Heart left ventricle (tissue), 16 donors: Measurements from ENCODE around the gene ADGRB3. TPM values are rescaled to one million over a fixed set of nuclear protein-coding genes. Genes with fewer than 3 reads are reported as not detected.
A peak's percentile ranks its signal among the peaks of the same experiment; 100 is the strongest.
"Not testable (repeated sequence)": the region's sequence is repeated elsewhere in the genome, so short reads cannot be mapped to it uniquely, and the experiment has no call there.

Experiments
- ATAC-seq, 4 donors: fragments of 200-7000 bp; cut with Tn5 transposase; one replicate each; pipeline ENCODE4 v1.9.1; 2020 to 2022; ENCODE audit warnings: moderate library complexity in 4 of 4, mild to moderate bottlenecking in 3 of 4, moderate number of reproducible peaks in 1 of 4
- DNase-seq, 5 donors: peaks; one replicate each; pipeline ENCODE4 v3.0.0-alpha.2; 2020
- H3K27ac ChIP-seq, 12 donors: fragments of 200-600 bp; sonication (generic) in 4 of 12; one replicate each; pipeline versions ENCODE4 v1.5.0 to v1.8.0; 2016 to 2022; ENCODE audit warnings: mild to moderate bottlenecking in 2 of 12
- H3K27me3 ChIP-seq, 9 donors: fragments of 200-600 bp; sonication (generic) in 2 of 9; one replicate each; pipeline versions ENCODE4 v1.5.1 to v1.8.0; 2016 to 2022; ENCODE audit warnings: mild to moderate bottlenecking in 3 of 9
- H3K36me3 ChIP-seq, 9 donors: fragments of 200-600 bp; sonication (generic) in 2 of 9; one replicate each; pipeline versions ENCODE4 v1.5.0 to v1.8.0; 2018 to 2022; ENCODE audit warnings: mild to moderate bottlenecking in 2 of 9
- H3K4me1 ChIP-seq, 12 donors: fragments of 200-600 bp; sonication (generic) in 4 of 12; one replicate each; pipeline versions ENCODE4 v1.5.0 to v1.8.0; 2016 to 2022; ENCODE audit warnings: mild to moderate bottlenecking in 3 of 12
- H3K4me3 ChIP-seq, 12 donors: fragments of 200-600 bp; sonication (generic) in 4 of 12; one replicate each; pipeline versions ENCODE4 v1.5.0 to v1.8.0; 2017 to 2022; ENCODE audit warnings: mild to moderate bottlenecking in 9 of 12, moderate library complexity in 4 of 12
- H3K9me3 ChIP-seq, 12 donors: fragments of 200-600 bp; sonication (generic) in 4 of 12; one replicate each; pipeline versions ENCODE4 v1.5.0 to v1.8.0; 2016 to 2022; ENCODE audit warnings: mild to moderate bottlenecking in 1 of 12
- CTCF ChIP-seq, 12 donors: fragments of 200-600 bp; sonication (generic) in 4 of 12; IDR thresholded peaks; one replicate each; pipeline versions ENCODE4 v1.5.0 to v1.8.0; 2018 to 2022; ENCODE audit warnings: antibody characterized with exemption in 12 of 12, mild to moderate bottlenecking in 5 of 12
- POLR2A ChIP-seq, 2 donors: fragments of 450-650 bp; IDR thresholded peaks; one replicate each; pipeline ENCODE4 v1.6.1; 2017; ENCODE audit warnings: antibody characterized with exemption in 2 of 2, mild to moderate bottlenecking in 2 of 2, moderate library complexity in 2 of 2
- WGBS, 4 donors: extraction: QIAGEN DNeasy Blood & Tissue Kit in 2 of 4; methylation state at CpG; one replicate each; pipeline versions ENCODE4 v1.1.5 to v1.1.7; 2013 to 2018; 5-methylcytosine and 5-hydroxymethylcytosine counted together
- intact Hi-C, 10 donors: fragments of 100-400 bp; cut with DNase I; formaldehyde crosslinking; loops; one replicate each; pipeline versions ENCODE4 v1.11.1 to v1.14.2; 2022
- polyA plus RNA-seq, 2 donors: library from polyadenylated mRNA; stranded (reverse); fragments of 200-250 nt; gene quantifications; one replicate each; pipeline ENCODE4 v1.2.3, GENCODE V29; 2013
- total RNA-seq, 9 donors: library from RNA; depleted of rRNA in 2 of 9; stranded (reverse); fragments of >200 nt in 2 of 9; fragmentation: NEBNext Ultra II Directional in 3 of 9; extraction: Animal tissue kit (Norgen Biotek cat#: 25700) in 3 of 9; gene quantifications; one replicate each; pipeline versions ENCODE4 v1.1.0 to v1.2.4, GENCODE V29; 2016 to 2023
- donor health status: ischemic (EF 13 %, LVEDD 7.1; RV severe dilation, severe dysfunction).
- donor health status: healthy with polysubstance abuse.
- donor health status: DM: no; HTN: yes; CAD: no.
- donor health status: DM: no; HTN: no; CAD: no.
- donor health status: ischemic (EF 25% LVEDD 6.9; RV normal size, moderate dysfunction).
- donor health status: ischemic (EF 25% LVEDD 5.7; RV mildly dilated, moderate dysfunction).
- donor health status: healthy.
- donor health status: DM: yes; HTN: yes; CAD: no.
- donor health status: ischemic (EF 35%, LVEDD 5.7; RV mildly dilated, moderate dysfunction).
- donor health status: nonischemic (EF 11% LVEDD 7.7; RV severe dilation, severe dysfunction).
- donor health status: DM: yes; HTN: yes; CAD: no.
- donor health status: PGD.
- donor health status: ischemic (EF 29% LVEDD 5.4; RV normal size, mild dysfunction).
- donor health status: nonischemic (EF 23%, LVEDD 6.1; RV moderate dilation, normal function).

The ADGRB3 gene
- total and polyA plus RNA-seq, 11 donors = 0.51 to 2.5 (median 1.1) TPM

- Histone ChIP-seq H3K27me3 (no peaks in the 10 kb centered on the region), H3K4me1 (no peaks in the 10 kb centered on the region), H3K4me3 (no peak overlapping the region), H3K36me3 (no peaks in the 10 kb centered on the region), H3K27ac (no peak overlapping the region), H3K9me3 (no peaks in the 10 kb centered on the region)
- DNase-seq (no peak), ATAC-seq (no peak)
- TF ChIP-seq CTCF (IDR thresholded peaks at IDR 0.05) (no peak), POLR2A (IDR thresholded peaks at IDR 0.05) (no peak)
- intact Hi-C loops = no loop called here
These were observed 103.0 kb downstream of the ADGRB3 start for GRCh38 chr6:68738039-68738438.

- DNase-seq (no peak), ATAC-seq (no peak)
- Histone ChIP-seq H3K27ac (peak overlapping the region in 1 of 12 donors; percentile 40), H3K4me3 (no peak overlapping the region), H3K4me1 (no peaks in the 10 kb centered on the region), H3K27me3 (no peaks in the 10 kb centered on the region), H3K36me3 (no peaks in the 10 kb centered on the region), H3K9me3 (peaks cover 0 to 5% (median 0%) of the 10 kb centered on the region in 12 donors)
- 73 to 81% (median 76%) methylated on average over 2 of the region's 2 CpGs for WGBS, 4 donors
- intact Hi-C loops = no loop called here
- TF ChIP-seq CTCF (IDR thresholded peaks at IDR 0.05) (no peak), POLR2A (IDR thresholded peaks at IDR 0.05) (no peak)
These were observed 105.9 kb downstream of the ADGRB3 start for GRCh38 chr6:68740828-68741500.

GRCh38 chr6:68741501-68742386 lies 106.7 kb downstream of the ADGRB3 start:
- WGBS, 4 donors = 80 to 88% (median 86%) methylated on average over 5 of the region's 5 CpGs
- no peaks in the 10 kb centered on the region for H3K4me1 ChIP-seq
- H3K27ac ChIP-seq = peak overlapping the region in 1 of 12 donors; percentile 40
- peaks cover 0 to 5% (median 0%) of the 10 kb centered on the region in 12 donors for H3K9me3 ChIP-seq
- DNase-seq = no peak
- H3K36me3 ChIP-seq = no peaks in the 10 kb centered on the region
- no peak overlapping the region for H3K4me3 ChIP-seq
- ATAC-seq = no peak
- intact Hi-C loops = no loop called here
- TF ChIP-seq POLR2A (IDR thresholded peaks at IDR 0.05) (no peak), CTCF (IDR thresholded peaks at IDR 0.05) (no peak)
- H3K27me3 ChIP-seq = no peaks in the 10 kb centered on the region

GRCh38 chr6:68743099-68743498 lies 108.0 kb downstream of the ADGRB3 start:
- intact Hi-C loops = no loop called here
- ATAC-seq (no peak), DNase-seq (no peak)
- Histone ChIP-seq H3K4me3 (no peak overlapping the region), H3K27me3 (no peaks in the 10 kb centered on the region), H3K9me3 (peaks cover 0 to 5% (median 0%) of the 10 kb centered on the region in 12 donors), H3K4me1 (no peaks in the 10 kb centered on the region), H3K36me3 (no peaks in the 10 kb centered on the region), H3K27ac (no peak overlapping the region)
- whole genome bisulfite sequencing, 4 donors = 50 to 59% (median 59%) methylated on average over 1 of the region's 1 CpG
- no peak for TF ChIP-seq CTCF (IDR thresholded peaks at IDR 0.05)
- no peak for TF ChIP-seq POLR2A (IDR thresholded peaks at IDR 0.05)

GRCh38 chr6:68744376-68744775 lies 109.3 kb downstream of the ADGRB3 start:
- H3K27ac ChIP-seq, intact Hi-C loops, H3K4me3 ChIP-seq, H3K36me3 ChIP-seq, H3K9me3 ChIP-seq, ATAC-seq, DNase-seq, H3K27me3 ChIP-seq, H3K4me1 ChIP-seq: not testable (repeated sequence)
- 83 to 98% (median 93%) methylated on average over 1 of the region's 1 CpG for WGBS, 4 donors
